NCI-H2107 (cell line): ENCODE measurements around the gene CCDC201.
"Not testable (repeated sequence)": the region's sequence is repeated elsewhere in the genome, so short reads cannot be mapped to it uniquely, and the experiment has no call there.

ENCODE experiments used
- DNase-seq: peaks from one replicate; lab custom pipeline; 2025; lab: John Stamatoyannopoulos, UW

Gene CCDC201

DNA sequence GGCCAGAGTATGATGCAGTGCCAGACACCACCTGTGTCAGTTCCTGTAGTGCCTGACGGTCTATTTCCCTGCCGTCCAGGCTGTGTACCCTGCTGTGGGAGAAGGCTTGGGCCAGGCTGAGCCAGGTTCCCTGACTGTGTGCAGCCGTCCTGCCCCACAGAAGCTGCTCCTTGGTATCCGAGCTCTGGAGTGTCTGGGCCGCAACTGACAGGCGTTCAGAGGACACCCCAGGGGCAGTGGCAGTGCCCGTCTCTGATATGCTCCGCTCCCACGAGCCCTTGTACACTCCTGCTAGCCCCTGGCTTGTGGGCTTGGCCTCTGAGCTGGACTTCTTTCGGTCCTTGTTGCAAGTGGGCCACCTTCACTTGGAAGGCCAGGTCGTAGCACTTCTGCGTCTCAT is 55.0 kb downstream of the CCDC201 start:
- DNase-seq, result not testable (repeated sequence)

DNA sequence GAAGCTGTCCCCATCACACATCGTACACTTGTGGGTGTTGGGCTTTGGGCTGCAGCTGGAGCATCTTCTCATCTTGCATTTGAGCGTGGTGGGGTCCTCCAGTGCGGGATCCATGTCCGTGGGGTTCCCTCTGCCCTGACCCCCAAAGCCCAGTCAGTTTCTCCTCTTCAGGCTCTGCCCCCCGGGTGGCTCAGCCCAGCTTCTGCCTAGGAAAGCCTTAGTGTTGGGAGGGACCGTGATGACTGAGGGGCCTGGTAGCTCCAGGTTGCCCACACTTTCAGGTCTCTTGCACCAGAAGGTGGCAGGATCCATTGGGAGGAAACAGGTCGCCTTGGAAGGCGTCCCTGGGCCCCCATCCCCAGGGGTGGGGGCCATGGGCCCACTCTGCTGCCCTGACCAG is 55.9 kb downstream of the CCDC201 start:
- not testable (repeated sequence) for DNase-seq

GRCh38 chr7:45814216-45815118 is 58.4 kb downstream of the CCDC201 start:
- DNase-seq, result not testable (repeated sequence)

- DNase-seq, result not testable (repeated sequence)
Measured at GRCh38 chr7:45813771-45814170, 59.1 kb downstream of the CCDC201 start.

DNA sequence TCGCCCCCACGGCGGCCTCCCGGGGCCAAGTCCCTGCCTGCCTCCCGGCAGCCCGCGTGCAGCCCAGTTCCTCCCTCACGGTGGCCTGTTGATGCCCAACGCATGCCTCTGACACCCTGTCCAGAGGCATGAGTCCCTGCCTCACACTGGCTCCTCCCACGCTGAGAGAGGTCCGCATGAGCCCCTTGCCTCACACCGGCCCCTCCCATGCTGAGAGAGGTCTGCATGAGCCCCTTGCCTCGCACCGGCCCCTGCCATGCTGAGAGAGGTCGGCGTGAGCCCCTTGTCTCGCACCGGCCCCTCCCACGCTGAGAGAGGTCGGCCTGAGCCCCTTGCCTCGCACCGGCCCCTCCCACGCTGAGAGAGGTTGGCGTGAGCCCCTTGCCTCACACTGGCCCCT is 59.9 kb downstream of the CCDC201 start:
- DNase-seq, result no peak

DNA sequence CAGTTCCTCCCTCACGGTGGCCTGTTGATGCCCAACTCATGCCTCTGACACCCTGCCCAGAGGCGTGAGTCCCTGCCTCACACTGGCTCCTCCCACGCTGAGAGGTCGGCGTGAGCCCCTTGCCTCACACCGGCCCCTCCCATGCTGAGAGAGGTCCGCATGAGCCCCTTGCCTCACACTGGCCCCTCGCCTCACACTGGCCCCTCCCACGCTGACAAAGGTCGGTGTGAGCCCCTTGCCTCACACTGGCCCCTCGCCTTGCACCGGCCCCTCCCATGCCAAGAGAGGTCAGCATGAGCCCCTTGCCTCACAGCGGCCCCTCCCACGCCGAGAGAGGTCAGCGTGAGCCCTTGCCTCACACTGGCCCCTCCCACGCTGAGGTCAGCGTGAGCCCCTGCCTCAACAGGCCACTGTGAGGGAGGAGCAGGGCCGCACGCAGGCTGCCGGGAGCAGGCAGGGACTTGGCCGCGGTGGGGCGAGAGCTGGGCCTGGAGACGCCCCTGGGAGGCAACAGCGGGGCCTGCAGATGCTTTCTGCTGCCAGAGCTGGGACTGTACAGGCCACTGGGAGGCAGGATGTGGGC is 61.1 kb downstream of the CCDC201 start:
- not testable (repeated sequence) for DNase-seq

DNA sequence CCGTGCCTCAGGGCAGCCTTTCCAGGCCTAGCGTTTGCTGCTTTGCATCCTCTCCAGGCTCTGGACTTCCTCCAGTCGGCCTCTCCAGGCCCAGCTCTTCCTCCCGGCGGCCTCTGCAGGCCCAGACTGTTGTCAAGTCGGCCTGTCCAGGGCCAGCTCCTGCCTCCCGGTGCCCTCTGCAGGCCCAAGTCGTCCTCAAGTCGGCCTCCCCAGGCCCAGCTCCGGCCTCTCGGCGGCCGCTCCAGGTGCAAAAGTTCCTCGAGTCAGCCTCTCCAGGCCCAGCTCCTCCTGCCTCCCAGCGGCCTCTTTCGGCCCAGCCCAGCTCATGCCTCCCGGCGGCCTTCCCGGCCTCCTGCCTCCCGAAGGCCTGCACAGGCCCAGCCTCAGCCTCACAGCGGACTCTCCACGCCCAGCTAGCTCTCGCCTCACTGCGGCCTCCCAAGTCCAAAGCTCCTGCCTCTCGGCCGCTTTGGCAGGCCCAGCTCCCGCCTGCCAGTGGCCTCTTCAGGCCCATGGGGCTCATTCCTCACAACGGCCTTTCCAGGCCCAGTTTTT is 62.4 kb downstream of the CCDC201 start:
- DNase-seq, result not testable (repeated sequence)
